GM23248 (cell line): ENCODE data around the gene SMCR8. TPM values are rescaled to one million over a fixed set of nuclear protein-coding genes. Genes with fewer than 3 reads are reported as not detected.

Experiments
- DNase-seq: peaks from one replicate; pipeline ENCODE4 v3.0.0-alpha.2; 2015
- H2AFZ ChIP-seq: fragments of 200-600 bp; sonication (generic); 2 replicates; pipeline ENCODE4 v1.6.1; 2016; ENCODE audit warnings: antibody characterized with exemption
- H3F3A ChIP-seq: fragments of 200-600 bp; sonication (generic); 2 replicates; pipeline ENCODE4 v1.6.1; 2016; ENCODE audit warnings: mild to moderate bottlenecking, antibody characterized with exemption, mixed run types; ENCODE audit not compliant: insufficient read depth
- H3K27ac ChIP-seq: fragments of 200-600 bp; sonication (generic); 2 replicates; pipeline ENCODE4 v1.5.1; 2016; ENCODE audit warnings: mild to moderate bottlenecking
- H3K27me3 ChIP-seq: fragments of 200-600 bp; sonication (generic); replicated peaks from 2 replicates; pipeline ENCODE4 v1.6.1; 2016; ENCODE audit warnings: mild to moderate bottlenecking; ENCODE audit not compliant: insufficient read depth
- H3K36me3 ChIP-seq: fragments of 200-600 bp; sonication (generic); 2 replicates; pipeline ENCODE4 v1.6.1; 2016; ENCODE audit warnings: low read depth, mild to moderate bottlenecking
- H3K4me1 ChIP-seq: fragments of 200-600 bp; sonication (generic); 2 replicates; pipeline ENCODE4 v1.6.1; 2016; ENCODE audit warnings: mild to moderate bottlenecking; ENCODE audit not compliant: insufficient read depth
- H3K4me2 ChIP-seq: fragments of 200-600 bp; sonication (generic); one replicate; pipeline ENCODE4 v1.6.1; 2016; ENCODE audit warnings: mild to moderate bottlenecking; ENCODE audit not compliant: unreplicated experiment
- H3K4me3 ChIP-seq: fragments of 200-600 bp; sonication (generic); 2 replicates; pipeline ENCODE4 v1.5.1; 2016; ENCODE audit warnings: mild to moderate bottlenecking
- H3K79me2 ChIP-seq: fragments of 200-600 bp; sonication (generic); 2 replicates; pipeline ENCODE4 v1.6.1; 2016; ENCODE audit warnings: mild to moderate bottlenecking; ENCODE audit not compliant: insufficient read depth
- H3K9ac ChIP-seq: fragments of 200-600 bp; sonication (generic); 2 replicates; pipeline ENCODE4 v1.6.1; 2016; ENCODE audit warnings: mild to moderate bottlenecking
- H3K9me2 ChIP-seq: fragments of 200-600 bp; sonication (generic); 2 replicates; pipeline ENCODE4 v1.6.1; 2016; ENCODE audit warnings: mixed run types, mild to moderate bottlenecking, moderate library complexity; ENCODE audit not compliant: insufficient read depth
- H3K9me3 ChIP-seq: fragments of 200-600 bp; sonication (generic); one replicate; pipeline ENCODE4 v1.6.1; 2017; ENCODE audit warnings: low read depth
- H4K20me1 ChIP-seq: fragments of 200-600 bp; sonication (generic); 2 replicates; pipeline ENCODE4 v1.6.0; 2016; ENCODE audit not compliant: insufficient read depth
- EZH2 ChIP-seq: fragments of 200-600 bp; sonication (generic); IDR thresholded peaks from 2 replicates; pipeline ENCODE4 v1.6.1; 2018; ENCODE audit warnings: antibody characterized with exemption, mild to moderate bottlenecking; ENCODE audit not compliant: insufficient read depth, poor library complexity, severe bottlenecking
- EZH2phosphoT487 ChIP-seq: fragments of 200-600 bp; sonication (generic); IDR thresholded peaks from 2 replicates; pipeline ENCODE4 v1.6.1; 2018; ENCODE audit warnings: antibody characterized with exemption, moderate library complexity, mild to moderate bottlenecking, low read depth; ENCODE audit not compliant: insufficient read depth
- whole genome bisulfite sequencing, 2 experiments: methylation state at CpG; one replicate each; pipeline ENCODE4 v1.1.6; 2015 to 2017; ENCODE audit warnings: low lambda C conversion rate in 2 of 2, low coverage in 1 of 2; ENCODE audit errors: missing lambda C conversion rate in 2 of 2; 5-methylcytosine and 5-hydroxymethylcytosine counted together
- in situ Hi-C: fragments of 300-500 bp; cut with MboI; formaldehyde crosslinking; loops from 2 replicates; pipeline ENCODE4 v1.15.0; 2020
- polyA plus RNA-seq: library from polyadenylated mRNA; unstranded; fragments of >200 nt; fragmentation: Nextera tagmentation; extraction: Ambion mirVana; gene quantifications from 2 replicates; pipeline ENCODE4 v1.2.1, GENCODE V29; 2016
- total RNA-seq: library from RNA; depleted of rRNA; stranded (reverse); fragments of >200 nt; shearing (Covaris generic); gene quantifications from 2 replicates; pipeline ENCODE4 v1.2.3, GENCODE V29; 2014

Gene SMCR8
- total and polyA plus RNA-seq, 2 experiments from 2014 or later: 2.2 to 10.5 TPM

DNA sequence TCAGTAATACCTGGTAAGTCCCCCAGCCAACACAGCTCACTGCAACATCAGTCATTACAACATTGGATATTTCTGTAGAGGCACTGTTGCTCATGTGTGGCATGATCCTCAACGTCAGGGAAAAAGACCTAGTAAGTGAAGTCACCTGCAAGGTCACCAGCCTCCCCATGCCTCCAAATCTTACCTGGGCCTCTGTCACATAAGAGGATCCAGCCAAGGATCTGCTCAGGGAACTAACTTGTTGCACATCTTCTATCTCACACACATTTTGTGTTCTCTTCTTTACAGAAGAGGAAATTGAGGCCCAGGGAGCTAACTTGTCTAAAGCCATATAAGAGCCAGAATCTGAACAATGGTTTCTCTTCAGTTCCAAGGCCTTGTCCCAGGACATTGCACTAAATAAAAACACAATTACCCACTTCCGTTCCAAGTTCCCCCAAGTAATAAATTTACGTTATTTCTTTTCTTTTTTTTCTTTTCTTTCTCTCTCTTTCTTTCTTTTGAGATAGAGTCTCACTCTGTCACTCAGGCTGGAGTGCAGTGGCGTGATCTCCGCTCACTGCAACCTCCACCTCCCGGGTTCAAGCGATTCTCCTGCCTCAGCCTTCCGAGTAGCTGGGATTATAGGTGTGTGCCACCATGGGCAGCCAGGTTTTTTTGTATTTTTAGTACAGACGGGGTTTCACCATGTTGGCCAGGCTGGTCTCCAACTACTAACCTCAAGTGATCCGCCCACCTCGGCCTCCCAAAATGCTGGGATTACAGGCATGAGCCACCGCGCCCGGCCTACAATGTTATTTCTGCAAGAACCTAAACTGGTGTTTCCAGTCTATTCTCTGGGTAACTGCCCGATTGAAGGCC lies 47.0 kb downstream of the SMCR8 start:
- Histone ChIP-seq H3K36me3 (no peaks in the 10 kb centered on the region), H4K20me1 (no peaks in the 10 kb centered on the region), H3F3A (peaks cover 5% of the 10 kb centered on the region; the same call in 1 of the 2 replicates), H3K27me3 (no peaks in the 10 kb centered on the region), H2AFZ (peak overlapping the region; percentile 91), H3K79me2 (no peaks in the 10 kb centered on the region), H3K4me1 (peaks cover 3% of the 10 kb centered on the region; the same call in 1 of the 2 replicates), H3K4me2 (no peak overlapping the region), H3K9me3 (no peaks in the 10 kb centered on the region), H3K4me3 (peak overlapping the region; percentile 87; the same call in 1 of the 2 replicates), H3K9me2 (no peaks in the 10 kb centered on the region), H3K9ac (no peak overlapping the region), H3K27ac (no peak overlapping the region)
- 45 to 48% methylated on average over 14 to 15 of the region's 15 CpGs for WGBS, 2 experiments
- TF ChIP-seq EZH2 (no peak), EZH2phosphoT487 (no peak)
- in situ Hi-C loops: no loop called here
- DNase-seq: no peak

DNA sequence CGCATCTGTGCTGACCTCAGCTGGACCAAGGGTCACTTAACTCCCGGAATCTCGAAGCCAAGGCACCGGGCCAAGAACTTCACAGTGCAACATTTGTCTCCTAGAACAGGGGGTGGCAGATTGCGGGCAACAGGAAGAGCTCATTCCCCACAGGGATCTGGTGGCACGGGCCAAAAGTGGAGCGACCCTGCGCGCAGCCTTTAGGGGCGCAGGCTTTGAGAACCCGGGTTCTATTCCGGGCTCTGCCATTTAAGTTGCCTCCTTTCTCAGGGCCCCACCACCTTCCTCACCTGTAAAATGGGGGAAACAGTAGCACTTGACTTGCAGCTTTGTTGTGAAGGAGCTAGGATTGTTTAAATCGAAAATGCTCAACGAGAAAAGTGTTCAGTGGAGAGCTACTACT lies 47.6 kb downstream of the SMCR8 start:
- Histone ChIP-seq H3K4me2 (peak overlapping the region; percentile 84), H3K36me3 (no peaks in the 10 kb centered on the region), H4K20me1 (no peaks in the 10 kb centered on the region), H3F3A (no peaks in the 10 kb centered on the region; the same call in 1 of the 2 replicates), H3K9me2 (no peaks in the 10 kb centered on the region), H3K27me3 (no peaks in the 10 kb centered on the region), H3K4me3 (peak overlapping the region; percentile 87), H2AFZ (peak overlapping the region; percentile 91), H3K9me3 (no peaks in the 10 kb centered on the region), H3K4me1 (no peaks in the 10 kb centered on the region; the same call in 1 of the 2 replicates), H3K9ac (peak overlapping the region; percentile 53), H3K79me2 (no peaks in the 10 kb centered on the region), H3K27ac (no peak overlapping the region)
- DNase-seq: peak; percentile 12
- WGBS, 2 experiments: 4 to 6% methylated on average over 14 of the region's 14 CpGs
- TF ChIP-seq EZH2phosphoT487 (no peak), EZH2 (no peak)
- in situ Hi-C loops: no loop called here

DNA sequence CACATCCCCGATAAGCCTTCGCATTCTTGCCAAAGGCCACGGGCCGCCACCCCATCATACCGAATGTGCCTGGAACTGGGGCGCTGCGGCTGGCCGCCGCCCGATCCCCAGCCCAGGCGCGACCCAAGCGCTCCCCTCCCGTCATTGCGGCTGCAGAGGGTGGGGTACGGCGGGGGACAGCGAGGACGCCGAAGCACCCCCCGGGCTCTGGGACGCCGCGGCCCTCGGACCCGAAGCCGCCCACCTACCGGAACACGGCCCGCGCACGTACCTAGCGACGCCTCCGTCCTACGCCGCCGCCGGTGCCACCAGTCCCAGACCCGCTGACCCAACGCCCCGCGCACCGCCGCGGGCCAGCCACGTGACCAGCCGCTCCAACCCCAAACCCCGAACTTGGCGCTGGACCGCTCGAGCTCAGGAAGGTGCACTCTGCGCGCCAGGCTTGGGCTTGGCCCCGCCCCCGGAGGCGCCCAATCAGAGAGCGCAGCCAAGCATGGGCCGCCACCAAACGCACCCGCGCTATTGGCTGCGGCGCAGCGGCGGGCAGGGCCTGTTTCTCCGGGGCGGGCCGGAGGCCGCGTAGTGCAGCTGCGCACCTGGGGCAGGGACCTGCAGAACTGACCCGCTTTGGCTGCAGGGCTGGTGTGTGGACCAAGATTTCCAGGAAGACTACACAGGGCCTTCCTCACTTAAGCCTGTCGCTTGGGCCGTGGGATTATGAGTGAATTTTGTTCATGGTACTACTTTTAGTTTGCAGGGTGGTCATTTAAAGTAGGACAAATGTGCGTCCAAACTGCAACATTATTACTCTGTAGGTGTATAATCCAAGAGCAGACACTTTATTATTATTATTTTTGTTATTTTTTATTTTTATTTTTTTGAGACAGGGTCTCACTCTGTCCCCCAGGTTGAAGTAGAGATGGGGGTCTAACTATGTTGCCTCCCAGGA lies 48.3 kb downstream of the SMCR8 start, which contains the start of gene SHMT1:
Gene SHMT1 (minus strand): TSS at position 450 of the 949 bp plus-strand sequence. CDS start 7,569 bp downstream, outside the sequence.
- no peaks in the 10 kb centered on the region for H3K79me2 ChIP-seq
- peak within 1 kb of the TSS; percentile 87 for H3K4me3 ChIP-seq

DNA sequence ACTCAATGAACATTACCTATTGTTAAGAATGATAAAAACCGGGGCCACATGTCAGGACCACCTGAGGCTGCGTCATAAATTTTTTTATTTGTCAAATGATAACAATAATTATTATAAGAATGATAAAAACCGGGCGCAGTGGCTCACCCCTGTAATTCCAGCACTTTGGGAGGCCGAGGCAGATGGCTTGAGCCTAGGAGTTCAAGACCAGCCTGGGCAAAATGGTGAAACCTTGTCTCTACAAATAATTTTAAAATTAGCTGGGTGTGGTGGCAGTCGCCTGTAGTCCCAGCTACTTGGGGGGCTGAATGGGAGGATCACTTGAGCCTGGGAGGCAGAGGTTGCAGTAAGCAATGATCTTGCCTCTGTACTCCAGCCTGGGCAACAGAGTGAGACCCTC lies 49.1 kb downstream of the SMCR8 start:
- H3K9me3 ChIP-seq: no peaks in the 10 kb centered on the region
- H3K27me3 ChIP-seq: no peaks in the 10 kb centered on the region; the same call in 1 of the 2 replicates
- no peaks in the 10 kb centered on the region for H3K79me2 ChIP-seq
- no peak for DNase-seq
- no peaks in the 10 kb centered on the region for H4K20me1 ChIP-seq
- no peaks in the 10 kb centered on the region for H3F3A ChIP-seq
- no peak overlapping the region for H3K9ac ChIP-seq
- H3K4me2 ChIP-seq: no peak overlapping the region
- no peak overlapping the region for H2AFZ ChIP-seq
- no peak overlapping the region for H3K4me3 ChIP-seq
- no peaks in the 10 kb centered on the region for H3K36me3 ChIP-seq
- H3K9me2 ChIP-seq: no peaks in the 10 kb centered on the region
- no peaks in the 10 kb centered on the region; the same call in 1 of the 2 replicates for H3K4me1 ChIP-seq
- 83 to 91% methylated on average over 6 of the region's 6 CpGs for WGBS, 2 experiments
- no peak for TF ChIP-seq EZH2phosphoT487
- TF ChIP-seq EZH2: no peak
- in situ Hi-C loops: no loop called here
- no peak overlapping the region for H3K27ac ChIP-seq

More for the DNA sequence above, 48.3 kb downstream of the SMCR8 start, which contains the start of gene SHMT1:
- 2% methylated on average over 61 to 71 of the region's 76 CpGs for WGBS, 2 experiments
- no peaks in the 10 kb centered on the region; the same call in 1 of the 2 replicates for H3K4me1 ChIP-seq
- H2AFZ ChIP-seq: peak within 1 kb of the TSS; percentile 91
- no peak for TF ChIP-seq EZH2phosphoT487
- no peak for TF ChIP-seq EZH2
- H3F3A ChIP-seq: no peaks in the 10 kb centered on the region
- H3K4me2 ChIP-seq: peak within 1 kb of the TSS; percentile 84
- H3K9me2 ChIP-seq: no peaks in the 10 kb centered on the region
- peak; percentile 94 for DNase-seq
- in situ Hi-C loops: no loop called here
- H4K20me1 ChIP-seq: no peaks in the 10 kb centered on the region
- no peaks in the 10 kb centered on the region for H3K27me3 ChIP-seq
- peak within 1 kb of the TSS; percentile 53 for H3K9ac ChIP-seq
- H3K27ac ChIP-seq: no peak within 1 kb of the TSS
- H3K36me3 ChIP-seq: no peaks in the 10 kb centered on the region
- no peaks in the 10 kb centered on the region for H3K9me3 ChIP-seq
